Measurements from ENCODE around the gene ZSCAN21.

The ZSCAN21 gene

GRCh38 chr7:100099452-100099851 lies 49.9 kb downstream of the ZSCAN21 start:
- no peak for DNase-seq (ENCODE audit: low read depth, low spot score)

GRCh38 chr7:100100420-100101015 lies 50.9 kb downstream of the ZSCAN21 start:
- DNase-seq (ENCODE audit: low read depth, low spot score) = peak; percentile 69

- DNase-seq (ENCODE audit: low read depth, low spot score) = peak; percentile 94
Measured at GRCh38 chr7:100101016-100101862, 51.7 kb downstream of the ZSCAN21 start, which contains the start of the genes AP4M1 and MCM7. Gene AP4M1 (plus strand): TSS chr7:100101643. CDS start chr7:100101715, 72 bp downstream. Gene MCM7 (minus strand): TSS chr7:100101397. CDS start chr7:100101294, 103 bp downstream.

- DNase-seq (ENCODE audit: low read depth, low spot score) = no peak
Measured at GRCh38 chr7:100102950-100103840, 53.6 kb downstream of the ZSCAN21 start.

GRCh38 chr7:100105534-100105933 lies 56.0 kb downstream of the ZSCAN21 start:
- no peak for DNase-seq (ENCODE audit: low read depth, low spot score)

- DNase-seq (ENCODE audit: low read depth, low spot score) = no peak
Measured at GRCh38 chr7:100106633-100107032, 57.1 kb downstream of the ZSCAN21 start.

- DNase-seq (ENCODE audit: low read depth, low spot score) = no peak
Measured at GRCh38 chr7:100107125-100107737, 57.7 kb downstream of the ZSCAN21 start.

GRCh38 chr7:100107890-100108289 lies 58.3 kb downstream of the ZSCAN21 start:
- DNase-seq (ENCODE audit: low read depth, low spot score) = no peak

GRCh38 chr7:100109521-100110163 lies 60.1 kb downstream of the ZSCAN21 start:
- DNase-seq (ENCODE audit: low read depth, low spot score) = no peak

GRCh38 chr7:100111156-100111555 lies 61.6 kb downstream of the ZSCAN21 start:
- no peak for DNase-seq (ENCODE audit: low read depth, low spot score)

GRCh38 chr7:100111914-100112313 lies 62.3 kb downstream of the ZSCAN21 start:
- no peak for DNase-seq (ENCODE audit: low read depth, low spot score)

Data from activated CD4-positive, CD25-positive, alpha-beta regulatory T cell treated with anti-CD3 and anti-CD28 coated beads, Interleukin-2, amount 50 U/mL, for 16 hours (primary cell).